Glutamatergic neuron (in vitro differentiated cells): ENCODE measurements around the gene ZNHIT2. TPM values are rescaled to one million over a fixed set of nuclear protein-coding genes. Genes with fewer than 3 reads are reported as not detected.

ENCODE experiments used
- DNase-seq: peaks from one replicate; pipeline ENCODE4 v3.0.0; 2022
- H3K27ac Mint-ChIP-seq: one replicate; pipeline ENCODE4 v1.8.0; 2020; ENCODE audit warnings: mild to moderate bottlenecking, mixed read lengths, inconsistent platforms; ENCODE audit not compliant: unreplicated experiment
- H3K27me3 Mint-ChIP-seq: one replicate; pipeline ENCODE4 v1.8.0; 2020; ENCODE audit warnings: mild to moderate bottlenecking, moderate library complexity, mixed read lengths, inconsistent platforms; ENCODE audit not compliant: unreplicated experiment
- H3K36me3 Mint-ChIP-seq: one replicate; pipeline ENCODE4 v1.8.0; 2020; ENCODE audit warnings: mild to moderate bottlenecking, mixed read lengths, inconsistent platforms; ENCODE audit not compliant: unreplicated experiment
- H3K4me1 Mint-ChIP-seq: one replicate; pipeline ENCODE4 v1.8.0; 2020; ENCODE audit warnings: mild to moderate bottlenecking, low read depth, mixed read lengths, inconsistent platforms; ENCODE audit not compliant: unreplicated experiment
- H3K4me3 Mint-ChIP-seq: one replicate; pipeline ENCODE4 v1.8.0; 2020; ENCODE audit warnings: mild to moderate bottlenecking, mixed read lengths, inconsistent platforms; ENCODE audit not compliant: unreplicated experiment
- H3K9me3 Mint-ChIP-seq: one replicate; pipeline ENCODE4 v1.8.0; 2020; ENCODE audit warnings: mild to moderate bottlenecking, moderate library complexity, mixed read lengths, inconsistent platforms; ENCODE audit not compliant: unreplicated experiment
- total RNA-seq: library from RNA; stranded (reverse); fragmentation: NEBNext Ultra II Directional; extraction: Animal tissue kit (Norgen Biotek cat#: 25700); gene quantifications from one replicate; pipeline ENCODE4 v1.2.1, GENCODE V29; 2021; ENCODE audit not compliant: unreplicated experiment
- TF ChIP-seq, protein P1 (sequence below): fragments of 200-600 bp; sonication (generic); IDR thresholded peaks from one replicate; pipeline ENCODE4 v1.5.0; 2021; ENCODE audit not compliant: partially characterized antibody, unreplicated experiment

ZNHIT2 gene
- total RNA-seq, 1 donor from 2014 or later, result 4.1 TPM

GRCh38 chr11:65111744-65112545 is 5.6 kb downstream of the ZNHIT2 start, which contains the start of gene TM7SF2:
Gene TM7SF2 (plus strand): TSS chr11:65111872. CDS start chr11:65112016, 144 bp downstream.
- H3K9me3 Mint-ChIP-seq, result peaks cover 13% of the 10 kb centered on the region
- peak within 1 kb of the TSS; percentile 93 for H3K27ac Mint-ChIP-seq
- DNase-seq, result peak; percentile 97
- H3K27me3 Mint-ChIP-seq, result peaks cover 16% of the 10 kb centered on the region
- H3K4me3 Mint-ChIP-seq, result peak within 1 kb of the TSS; percentile 95
- H3K36me3 Mint-ChIP-seq, result no peaks in the 10 kb centered on the region
- H3K4me1 Mint-ChIP-seq, result peaks cover 10% of the 10 kb centered on the region
- TF ChIP-seq, protein P1, sequence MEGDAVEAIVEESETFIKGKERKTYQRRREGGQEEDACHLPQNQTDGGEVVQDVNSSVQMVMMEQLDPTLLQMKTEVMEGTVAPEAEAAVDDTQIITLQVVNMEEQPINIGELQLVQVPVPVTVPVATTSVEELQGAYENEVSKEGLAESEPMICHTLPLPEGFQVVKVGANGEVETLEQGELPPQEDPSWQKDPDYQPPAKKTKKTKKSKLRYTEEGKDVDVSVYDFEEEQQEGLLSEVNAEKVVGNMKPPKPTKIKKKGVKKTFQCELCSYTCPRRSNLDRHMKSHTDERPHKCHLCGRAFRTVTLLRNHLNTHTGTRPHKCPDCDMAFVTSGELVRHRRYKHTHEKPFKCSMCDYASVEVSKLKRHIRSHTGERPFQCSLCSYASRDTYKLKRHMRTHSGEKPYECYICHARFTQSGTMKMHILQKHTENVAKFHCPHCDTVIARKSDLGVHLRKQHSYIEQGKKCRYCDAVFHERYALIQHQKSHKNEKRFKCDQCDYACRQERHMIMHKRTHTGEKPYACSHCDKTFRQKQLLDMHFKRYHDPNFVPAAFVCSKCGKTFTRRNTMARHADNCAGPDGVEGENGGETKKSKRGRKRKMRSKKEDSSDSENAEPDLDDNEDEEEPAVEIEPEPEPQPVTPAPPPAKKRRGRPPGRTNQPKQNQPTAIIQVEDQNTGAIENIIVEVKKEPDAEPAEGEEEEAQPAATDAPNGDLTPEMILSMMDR, result no peak

DNA sequence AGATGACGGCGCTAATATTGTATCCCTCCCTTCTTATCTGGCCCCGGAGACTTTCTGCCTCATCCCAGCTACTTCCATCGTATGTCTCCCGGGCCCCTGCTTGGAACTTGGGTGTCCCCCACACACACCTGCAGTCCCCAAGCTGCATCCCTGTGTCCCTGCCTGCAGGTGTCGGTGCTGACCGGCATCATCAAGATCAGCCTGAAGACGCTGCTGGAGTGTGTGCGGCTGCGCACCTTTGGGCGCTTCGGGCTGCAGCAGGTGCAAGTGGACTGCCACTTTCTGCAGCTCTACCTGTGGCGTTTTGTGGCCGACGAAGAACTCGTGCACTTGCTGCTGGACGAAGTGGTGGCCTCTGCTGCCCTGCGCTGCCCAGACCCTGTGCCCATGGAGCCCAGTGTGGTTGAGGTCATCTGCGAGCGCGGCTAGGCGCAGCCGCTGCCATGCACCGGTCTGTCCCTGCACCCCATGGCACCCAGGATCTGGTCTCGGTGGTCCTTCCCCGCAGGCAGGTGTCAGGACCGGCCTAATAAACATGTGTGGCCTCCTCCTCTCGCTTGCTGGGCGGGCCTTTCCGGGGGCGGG is 6.2 kb downstream of the ZNHIT2 start:
- Mint-ChIP-seq H3K9me3 (peaks cover 15% of the 10 kb centered on the region), H3K4me1 (peaks cover 10% of the 10 kb centered on the region), H3K27me3 (peaks cover 18% of the 10 kb centered on the region), H3K27ac (peak overlapping the region; percentile 43), H3K4me3 (peak overlapping the region; percentile 95), H3K36me3 (no peaks in the 10 kb centered on the region)
- no peak for DNase-seq
- TF ChIP-seq, protein P1, result no peak

- TF ChIP-seq, protein P1, result peak; percentile 100
- Mint-ChIP-seq H3K27me3 (peaks cover 21% of the 10 kb centered on the region), H3K9me3 (peaks cover 13% of the 10 kb centered on the region), H3K4me1 (peaks cover 10% of the 10 kb centered on the region), H3K4me3 (peak overlapping the region; percentile 15), H3K36me3 (no peaks in the 10 kb centered on the region), H3K27ac (peak overlapping the region; percentile 17)
- peak; percentile 98 for DNase-seq
Measured at GRCh38 chr11:65110354-65110861, 7.1 kb downstream of the ZNHIT2 start.

GRCh38 chr11:65109231-65110198 is 8.0 kb downstream of the ZNHIT2 start:
- H3K27ac Mint-ChIP-seq, result no peak overlapping the region
- no peaks in the 10 kb centered on the region for H3K36me3 Mint-ChIP-seq
- no peak for DNase-seq
- peaks cover 21% of the 10 kb centered on the region for H3K27me3 Mint-ChIP-seq
- peaks cover 15% of the 10 kb centered on the region for H3K9me3 Mint-ChIP-seq
- TF ChIP-seq, protein P1, result no peak
- no peak overlapping the region for H3K4me3 Mint-ChIP-seq
- peaks cover 10% of the 10 kb centered on the region for H3K4me1 Mint-ChIP-seq
